Neural progenitor cell (in vitro differentiated cells): ENCODE measurements around the gene ZCCHC8. TPM values are rescaled to one million over a fixed set of nuclear protein-coding genes. Genes with fewer than 3 reads are reported as not detected.

Source experiments
- DNase-seq: peaks from one replicate; pipeline ENCODE4 v3.0.0-alpha.2; 2016; ENCODE audit warnings: low spot score
- H2AFZ ChIP-seq: fragments of 200-600 bp; sonication (generic); replicated peaks from 2 replicates; pipeline ENCODE4 v1.6.1; 2016; ENCODE audit warnings: antibody characterized with exemption
- H3F3A ChIP-seq: fragments of 200-600 bp; sonication (generic); 2 replicates; pipeline ENCODE4 v1.6.1; 2016; ENCODE audit warnings: antibody characterized with exemption, low read depth
- H3K27ac ChIP-seq: fragments of 200-600 bp; sonication (generic); 2 replicates; pipeline ENCODE4 v1.5.1; 2016; ENCODE audit warnings: mild to moderate bottlenecking
- H3K27me3 ChIP-seq: fragments of 200-600 bp; sonication (generic); 2 replicates; pipeline ENCODE4 v1.6.1; 2016; ENCODE audit warnings: mild to moderate bottlenecking, moderate library complexity
- H3K36me3 ChIP-seq: fragments of 200-600 bp; sonication (generic); 2 replicates; pipeline ENCODE4 v1.5.1; 2016
- H3K4me1 ChIP-seq: fragments of 200-600 bp; sonication (generic); 2 replicates; pipeline ENCODE4 v1.6.1; 2016; ENCODE audit warnings: mixed run types
- H3K4me2 ChIP-seq: fragments of 200-600 bp; sonication (generic); 2 replicates; pipeline ENCODE4 v1.6.1; 2016
- H3K4me3 ChIP-seq: fragments of 200-600 bp; sonication (generic); 2 replicates; pipeline ENCODE4 v1.5.1; 2016
- H3K79me2 ChIP-seq: fragments of 200-600 bp; sonication (generic); 2 replicates; pipeline ENCODE4 v1.6.1; 2016; ENCODE audit warnings: low read depth
- H3K9ac ChIP-seq: fragments of 200-600 bp; sonication (generic); 2 replicates; pipeline ENCODE4 v1.6.1; 2016
- H3K9me3 ChIP-seq: fragments of 200-600 bp; sonication (generic); 2 replicates; pipeline ENCODE4 v1.5.1; 2016; ENCODE audit warnings: low read depth
- H4K20me1 ChIP-seq: fragments of 200-600 bp; sonication (generic); 2 replicates; pipeline ENCODE4 v1.6.1; 2016; ENCODE audit warnings: low read depth
- H3K27ac Mint-ChIP-seq: 3 replicates; pipeline ENCODE4 v1.8.0; 2021; ENCODE audit warnings: mixed read lengths
- H3K27me3 Mint-ChIP-seq: 2 replicates; pipeline ENCODE4 v1.8.0; 2022; ENCODE audit warnings: low read depth, mild to moderate bottlenecking, inconsistent platforms, moderate library complexity, mixed read lengths; ENCODE audit not compliant: insufficient read depth
- H3K36me3 Mint-ChIP-seq: 3 replicates; pipeline ENCODE4 v1.8.0; 2021; ENCODE audit warnings: mixed read lengths
- H3K4me1 Mint-ChIP-seq: 3 replicates; pipeline ENCODE4 v1.8.0; 2021; ENCODE audit warnings: mixed read lengths
- H3K4me3 Mint-ChIP-seq: 3 replicates; pipeline ENCODE4 v1.8.0; 2021; ENCODE audit warnings: mild to moderate bottlenecking, moderate library complexity, mixed read lengths
- H3K9me3 Mint-ChIP-seq: 3 replicates; pipeline ENCODE4 v1.8.0; 2020; ENCODE audit warnings: mixed read lengths
- EZH2 ChIP-seq: fragments of 200-600 bp; sonication (generic); IDR thresholded peaks from 2 replicates; pipeline ENCODE4 v1.6.1; 2017; ENCODE audit warnings: antibody characterized with exemption, mild to moderate bottlenecking, moderate library complexity
- EZH2phosphoT487 ChIP-seq: fragments of 200-600 bp; sonication (generic); IDR thresholded peaks from 2 replicates; pipeline ENCODE4 v1.6.1; 2017; ENCODE audit warnings: antibody characterized with exemption
- total RNA-seq: library from RNA; depleted of rRNA; stranded (reverse); fragments of >200 nt; gene quantifications from 2 replicates; pipeline ENCODE4 v1.2.3, GENCODE V29; 2015; ENCODE audit warnings: low replicate concordance
- TF ChIP-seq, protein P1 (sequence below): fragments of 200-600 bp; sonication (generic); IDR thresholded peaks from 2 replicates; pipeline ENCODE4 v1.5.1; 2017; ENCODE audit warnings: antibody characterized with exemption, mild to moderate bottlenecking

The ZCCHC8 gene
- total RNA-seq, 1 donor from 2014 or later = 49.1 TPM

DNA sequence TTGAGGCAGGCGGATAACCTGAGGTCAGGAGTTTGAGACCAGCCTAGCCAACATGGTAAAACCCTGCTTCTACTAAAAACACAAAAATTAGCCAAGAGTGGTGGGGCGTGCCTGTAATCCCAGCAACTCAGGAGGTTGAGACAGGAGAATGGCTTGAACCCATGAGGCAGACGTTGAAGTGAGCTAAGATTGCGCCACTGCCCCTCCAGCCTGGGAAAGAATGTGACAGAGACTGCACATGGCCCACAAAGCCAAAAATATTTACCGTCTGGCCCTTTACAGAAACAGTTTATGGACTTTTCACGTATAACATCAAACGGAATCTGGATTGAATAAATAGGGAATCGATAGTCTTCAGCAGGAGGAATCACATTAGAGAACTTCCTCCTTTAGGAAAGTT, 22.5 kb upstream of the ZCCHC8 start:
- H3K36me3 ChIP-seq = peaks cover 46% of the 10 kb centered on the region
- peaks cover 73% of the 10 kb centered on the region for H4K20me1 ChIP-seq
- peak overlapping the region; percentile 97 for H3K4me3 Mint-ChIP-seq
- H3K4me3 ChIP-seq = peak overlapping the region; percentile 66
- H3F3A ChIP-seq = peaks cover 54% of the 10 kb centered on the region
- H3K79me2 ChIP-seq = peaks cover 96% of the 10 kb centered on the region
- H3K27me3 ChIP-seq = no peaks in the 10 kb centered on the region
- no peak for TF ChIP-seq EZH2phosphoT487
- TF ChIP-seq, protein P1, sequence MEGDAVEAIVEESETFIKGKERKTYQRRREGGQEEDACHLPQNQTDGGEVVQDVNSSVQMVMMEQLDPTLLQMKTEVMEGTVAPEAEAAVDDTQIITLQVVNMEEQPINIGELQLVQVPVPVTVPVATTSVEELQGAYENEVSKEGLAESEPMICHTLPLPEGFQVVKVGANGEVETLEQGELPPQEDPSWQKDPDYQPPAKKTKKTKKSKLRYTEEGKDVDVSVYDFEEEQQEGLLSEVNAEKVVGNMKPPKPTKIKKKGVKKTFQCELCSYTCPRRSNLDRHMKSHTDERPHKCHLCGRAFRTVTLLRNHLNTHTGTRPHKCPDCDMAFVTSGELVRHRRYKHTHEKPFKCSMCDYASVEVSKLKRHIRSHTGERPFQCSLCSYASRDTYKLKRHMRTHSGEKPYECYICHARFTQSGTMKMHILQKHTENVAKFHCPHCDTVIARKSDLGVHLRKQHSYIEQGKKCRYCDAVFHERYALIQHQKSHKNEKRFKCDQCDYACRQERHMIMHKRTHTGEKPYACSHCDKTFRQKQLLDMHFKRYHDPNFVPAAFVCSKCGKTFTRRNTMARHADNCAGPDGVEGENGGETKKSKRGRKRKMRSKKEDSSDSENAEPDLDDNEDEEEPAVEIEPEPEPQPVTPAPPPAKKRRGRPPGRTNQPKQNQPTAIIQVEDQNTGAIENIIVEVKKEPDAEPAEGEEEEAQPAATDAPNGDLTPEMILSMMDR = no peak
- TF ChIP-seq EZH2 = no peak
- H3K27me3 Mint-ChIP-seq = no peaks in the 10 kb centered on the region
- H3K4me1 ChIP-seq = peaks cover 26% of the 10 kb centered on the region
- H3K27ac Mint-ChIP-seq = peak overlapping the region; percentile 47
- H3K9ac ChIP-seq = peak overlapping the region; percentile 63
- H2AFZ ChIP-seq = no peak overlapping the region
- peak overlapping the region; percentile 91 for H3K4me2 ChIP-seq
- no peaks in the 10 kb centered on the region for H3K9me3 Mint-ChIP-seq
- no peak for DNase-seq
- H3K36me3 Mint-ChIP-seq = peaks cover 30% of the 10 kb centered on the region
- H3K9me3 ChIP-seq = no peaks in the 10 kb centered on the region
- H3K4me1 Mint-ChIP-seq = peaks cover 25% of the 10 kb centered on the region
- no peak overlapping the region for H3K27ac ChIP-seq

DNA sequence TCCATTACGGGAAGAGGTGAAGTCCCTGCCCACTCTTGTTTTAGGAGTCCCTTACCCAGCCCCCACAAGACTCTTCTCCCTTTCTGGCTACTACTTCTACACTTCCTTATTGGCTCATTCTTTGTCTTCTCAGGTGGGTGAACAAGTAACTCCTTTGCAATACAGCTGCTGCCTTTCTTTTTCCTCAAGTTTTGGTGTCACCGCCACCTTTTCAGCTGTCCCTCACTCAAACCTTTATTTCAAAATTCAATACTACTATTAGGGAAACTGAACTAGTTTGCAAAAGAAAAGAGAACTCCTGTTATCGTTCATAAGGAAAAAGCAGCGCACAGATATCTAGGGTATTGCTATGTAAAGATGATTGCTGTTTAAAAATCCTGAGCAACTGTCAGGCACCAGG, 19.9 kb upstream of the ZCCHC8 start:
- Histone ChIP-seq H2AFZ (no peak overlapping the region), H4K20me1 (peaks cover 96% of the 10 kb centered on the region), H3K9ac (no peak overlapping the region), H3K27ac (no peak overlapping the region), H3F3A (peaks cover 70% of the 10 kb centered on the region), H3K27me3 (no peaks in the 10 kb centered on the region), H3K9me3 (no peaks in the 10 kb centered on the region), H3K4me1 (peaks cover 21% of the 10 kb centered on the region), H3K36me3 (peaks cover 70% of the 10 kb centered on the region), H3K4me2 (no peak overlapping the region), H3K79me2 (peaks cover 100% of the 10 kb centered on the region), H3K4me3 (no peak overlapping the region)
- TF ChIP-seq, protein P1 = no peak
- TF ChIP-seq EZH2 = no peak
- no peak for TF ChIP-seq EZH2phosphoT487
- no peak overlapping the region for H3K4me3 Mint-ChIP-seq
- no peak overlapping the region for H3K27ac Mint-ChIP-seq
- peaks cover 41% of the 10 kb centered on the region for H3K36me3 Mint-ChIP-seq
- H3K27me3 Mint-ChIP-seq = no peaks in the 10 kb centered on the region
- peaks cover 25% of the 10 kb centered on the region for H3K4me1 Mint-ChIP-seq
- DNase-seq = no peak
- H3K9me3 Mint-ChIP-seq = no peaks in the 10 kb centered on the region

DNA sequence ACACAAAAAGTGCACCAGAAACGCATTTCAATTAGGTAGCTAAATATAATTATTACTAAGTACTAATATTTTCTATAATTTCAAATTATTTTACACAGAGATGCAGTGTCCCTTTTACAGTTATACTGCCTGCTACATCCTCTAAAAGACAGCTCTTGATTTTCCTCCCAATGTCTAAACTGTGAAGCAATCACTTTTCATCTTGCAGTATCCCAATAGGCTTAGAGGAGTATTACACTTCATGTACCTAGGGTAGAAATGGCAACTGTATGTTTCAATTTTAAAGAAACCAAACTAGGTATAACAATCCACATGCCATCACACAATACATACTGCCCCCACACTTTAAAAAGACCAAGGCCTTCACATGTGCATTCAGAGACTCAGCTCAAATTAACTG, 18.7 kb upstream of the ZCCHC8 start:
- no peak overlapping the region for H3K27ac ChIP-seq
- peaks cover 19% of the 10 kb centered on the region for H3K4me1 Mint-ChIP-seq
- no peaks in the 10 kb centered on the region for H3K27me3 Mint-ChIP-seq
- no peak overlapping the region for H3K4me3 ChIP-seq
- peaks cover 83% of the 10 kb centered on the region for H3F3A ChIP-seq
- H3K9me3 ChIP-seq = no peaks in the 10 kb centered on the region
- H3K36me3 ChIP-seq = peaks cover 83% of the 10 kb centered on the region
- H3K79me2 ChIP-seq = peaks cover 100% of the 10 kb centered on the region
- peaks cover 43% of the 10 kb centered on the region for H3K36me3 Mint-ChIP-seq
- H3K4me3 Mint-ChIP-seq = no peak overlapping the region
- no peaks in the 10 kb centered on the region for H3K9me3 Mint-ChIP-seq
- H3K9ac ChIP-seq = no peak overlapping the region
- H3K27ac Mint-ChIP-seq = no peak overlapping the region
- no peak overlapping the region for H2AFZ ChIP-seq
- peaks cover 92% of the 10 kb centered on the region for H4K20me1 ChIP-seq
- no peak for DNase-seq
- TF ChIP-seq EZH2 = no peak
- no peak for TF ChIP-seq EZH2phosphoT487
- TF ChIP-seq, protein P1 = no peak
- peaks cover 21% of the 10 kb centered on the region for H3K4me1 ChIP-seq
- no peaks in the 10 kb centered on the region for H3K27me3 ChIP-seq
- no peak overlapping the region for H3K4me2 ChIP-seq
